Measurements from ENCODE around the gene ASB3.
"Not testable (repeated sequence)": the region's sequence is repeated elsewhere in the genome, so short reads cannot be mapped to it uniquely, and the experiment has no call there.

The ASB3 gene

DNA sequence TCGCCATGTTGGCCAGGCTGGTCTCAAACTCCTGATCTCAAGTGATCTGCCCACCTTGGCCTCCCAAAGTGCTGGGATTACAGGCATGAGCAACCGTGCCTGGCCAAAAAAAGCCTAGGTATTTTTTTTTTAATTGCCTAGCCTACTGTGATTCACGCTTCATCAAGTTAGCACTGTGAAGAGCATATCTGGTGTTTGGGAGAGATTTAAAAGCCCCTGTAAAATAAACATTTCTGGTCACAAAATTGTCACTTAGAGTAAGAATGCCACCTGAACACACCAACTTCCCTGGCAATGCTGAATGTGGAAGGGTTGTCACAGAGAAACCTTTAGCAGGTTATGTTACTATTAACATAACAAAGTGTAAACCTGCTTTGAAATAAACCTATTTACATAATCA, 58.8 kb downstream of the ASB3 start:
- no peak for DNase-seq

- no peak for DNase-seq
Measured at GRCh38 chr2:53725662-53726061, 61.1 kb downstream of the ASB3 start.

- no peak for DNase-seq
Measured at GRCh38 chr2:53724536-53724935, 62.2 kb downstream of the ASB3 start.

GRCh38 chr2:53720944-53721343, 65.8 kb downstream of the ASB3 start:
- DNase-seq = not testable (repeated sequence)

- no peak for DNase-seq
Measured at GRCh38 chr2:53715568-53715967, 71.2 kb downstream of the ASB3 start.

GRCh38 chr2:53711271-53711780, 75.4 kb downstream of the ASB3 start:
- no peak for DNase-seq

DNA sequence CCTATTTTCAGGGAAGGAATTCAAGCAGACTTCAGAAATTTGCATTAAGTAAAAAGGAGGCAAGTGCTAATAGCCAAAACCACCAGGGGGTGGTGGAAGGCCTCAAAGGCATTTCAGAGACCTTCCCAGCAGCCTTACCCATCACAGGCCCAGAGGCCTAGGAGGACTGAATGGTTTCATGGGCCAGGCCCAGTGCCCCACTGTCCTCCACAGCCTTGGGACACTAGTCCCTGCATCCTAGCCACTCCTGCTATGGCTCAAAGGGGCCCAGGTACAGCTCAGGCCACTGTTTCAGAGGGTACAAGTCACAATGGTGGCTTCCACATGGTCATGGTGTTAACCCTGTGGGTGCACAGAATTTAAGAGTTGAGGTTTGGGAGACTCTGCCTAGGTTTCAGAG, 77.8 kb downstream of the ASB3 start:
- no peak for DNase-seq

GRCh38 chr2:53701221-53701620, 85.5 kb downstream of the ASB3 start:
- DNase-seq = no peak

DNA sequence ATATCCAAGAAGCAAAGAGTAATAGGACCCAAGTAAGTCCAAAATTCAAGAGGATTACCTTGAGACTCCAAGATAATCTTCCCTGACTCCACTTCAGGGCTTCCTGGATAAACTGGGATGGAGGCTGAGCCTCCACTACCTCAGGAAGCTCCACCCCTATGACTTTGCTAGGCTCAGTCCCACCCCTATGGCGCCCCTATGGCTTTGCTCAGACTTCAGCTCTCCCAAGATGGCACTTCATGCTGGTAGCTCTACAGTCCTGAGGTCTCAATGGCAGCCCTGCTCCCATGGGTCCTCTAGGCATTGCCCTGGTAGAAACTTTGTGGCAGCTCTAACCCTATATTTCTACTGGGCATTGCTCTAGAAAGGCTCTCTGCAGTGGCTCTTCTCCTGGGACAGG, 89.1 kb downstream of the ASB3 start:
- DNase-seq = no peak

DNA sequence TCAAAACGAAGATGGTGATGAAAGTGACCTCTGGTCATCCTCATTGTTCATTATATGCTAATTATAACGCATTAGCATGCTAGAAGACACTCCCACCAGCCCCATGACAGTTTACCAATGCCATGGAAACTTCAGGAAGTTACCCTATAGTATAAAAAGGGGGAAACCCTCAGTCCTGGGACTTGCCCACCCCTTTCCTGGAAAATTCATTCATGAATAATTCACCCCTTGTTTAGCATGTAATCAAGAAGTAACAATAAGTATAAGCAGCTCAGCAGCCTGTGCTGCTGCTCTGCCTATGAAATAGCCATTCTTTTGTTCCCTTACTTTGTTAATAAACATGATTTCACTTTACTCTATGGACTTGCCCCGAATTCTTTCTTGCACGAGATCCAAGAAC, 89.7 kb downstream of the ASB3 start:
- no peak for DNase-seq

- DNase-seq = no peak
Measured at GRCh38 chr2:53695575-53695974, 91.2 kb downstream of the ASB3 start.

- no peak for DNase-seq
Measured at GRCh38 chr2:53694096-53694771, 92.5 kb downstream of the ASB3 start.

GRCh38 chr2:53690876-53691275, 95.9 kb downstream of the ASB3 start:
- no peak for DNase-seq

GRCh38 chr2:53672881-53673522, 113.8 kb downstream of the ASB3 start:
- DNase-seq = no peak

- no peak for DNase-seq
Measured at GRCh38 chr2:53670331-53670730, 116.4 kb downstream of the ASB3 start.

DNA sequence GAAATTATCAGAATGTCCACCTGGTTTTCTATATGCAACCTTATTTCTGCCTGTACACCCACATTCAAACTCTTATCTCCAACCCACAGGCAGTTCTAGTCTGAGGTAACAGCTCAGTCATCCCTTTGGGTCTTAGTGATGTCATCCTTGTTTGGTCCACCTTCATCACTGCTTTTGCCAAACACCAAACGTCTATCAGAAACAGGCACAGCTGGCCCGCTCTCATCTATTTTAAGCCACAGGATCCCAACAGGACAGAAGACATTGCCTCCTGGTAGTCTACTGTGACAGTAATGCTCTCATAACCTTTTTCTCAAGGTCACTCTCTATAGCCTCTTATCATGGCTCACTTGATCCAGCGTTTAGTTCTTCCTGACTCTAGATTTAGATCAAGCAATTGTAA, 118.1 kb downstream of the ASB3 start:
- no peak for DNase-seq

GRCh38 chr2:53667130-53667529, 119.6 kb downstream of the ASB3 start:
- DNase-seq = not testable (repeated sequence)

DNA sequence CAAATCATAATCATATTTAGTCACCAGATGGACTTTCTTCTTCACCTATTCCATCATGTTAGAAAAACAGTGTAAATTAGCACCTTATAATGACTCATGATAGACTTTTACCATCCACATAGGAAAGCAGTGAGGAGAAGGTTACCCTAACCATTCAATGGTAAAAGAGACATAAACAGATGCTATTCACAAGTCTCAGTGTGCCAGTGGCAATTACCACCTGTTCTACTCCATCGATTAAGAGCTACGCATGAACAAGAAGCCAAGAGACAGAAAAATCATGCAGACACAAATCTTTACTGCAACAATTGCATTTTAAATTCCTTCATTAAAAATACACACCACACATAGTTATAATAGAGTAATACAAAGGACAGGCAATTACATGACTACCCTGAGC, 125.9 kb downstream of the ASB3 start:
- no peak for DNase-seq

DNA sequence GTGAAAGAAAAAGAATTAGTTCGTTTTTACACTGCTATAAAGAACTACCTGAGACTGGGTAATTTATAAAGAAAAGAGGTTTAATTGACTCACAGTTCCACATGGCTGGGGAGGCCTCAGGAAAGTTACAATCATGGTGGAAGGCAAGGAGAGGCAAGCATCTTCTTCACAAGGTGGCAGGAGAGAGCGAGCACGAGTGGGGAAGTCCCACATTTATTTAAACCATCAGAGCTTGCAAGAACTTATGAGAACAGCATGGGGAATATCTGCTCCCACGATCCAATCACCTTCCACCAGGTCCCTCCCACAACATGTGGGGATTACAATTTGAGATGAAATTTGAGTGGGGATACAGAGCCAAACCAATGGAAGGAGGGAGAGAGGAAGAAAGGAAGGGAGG, 128.3 kb downstream of the ASB3 start:
- not testable (repeated sequence) for DNase-seq

- no peak for DNase-seq
Measured at GRCh38 chr2:53655256-53655655, 131.5 kb downstream of the ASB3 start.

DNA sequence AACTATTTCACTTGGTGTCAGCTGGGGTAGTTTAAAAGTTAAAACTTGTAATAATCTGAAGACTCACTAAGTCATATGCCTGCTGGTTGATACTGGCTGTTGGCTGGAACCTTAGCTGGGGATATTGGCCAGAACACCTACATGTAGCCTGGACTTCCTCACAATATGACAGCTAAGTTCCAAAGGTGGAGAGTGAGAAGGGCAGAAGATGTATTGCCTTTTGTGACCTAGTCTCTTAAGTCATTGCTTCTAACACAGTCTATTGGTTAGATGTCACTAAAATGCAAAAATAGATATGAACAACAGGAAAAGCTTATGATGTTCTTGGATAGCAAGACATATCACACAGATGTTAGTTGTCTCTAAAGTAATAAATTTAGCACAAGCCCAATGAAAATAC, 132.4 kb downstream of the ASB3 start:
- DNase-seq = no peak

GRCh38 chr2:53652131-53652530, 134.6 kb downstream of the ASB3 start:
- no peak for DNase-seq

GRCh38 chr2:53646788-53647187, 140.0 kb downstream of the ASB3 start:
- DNase-seq = no peak

DNA sequence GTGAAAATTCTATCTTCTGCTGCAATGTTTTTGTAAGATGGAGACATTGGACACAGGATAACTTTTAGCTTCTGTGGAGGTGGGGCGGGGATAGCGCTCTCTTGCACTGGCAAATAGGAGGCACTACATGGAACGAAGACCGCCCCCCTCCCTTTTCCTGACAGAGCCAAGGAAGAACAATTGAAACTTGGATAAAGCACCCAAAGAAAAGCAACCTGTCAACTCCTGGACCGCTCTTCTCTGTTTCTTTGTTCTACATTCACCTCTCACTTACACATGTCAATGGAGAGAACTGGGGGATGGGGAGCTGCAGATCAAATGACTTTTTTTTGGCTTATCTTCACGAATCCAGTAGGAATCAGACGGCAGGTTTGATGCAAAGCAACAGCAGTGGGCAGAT, 145.5 kb downstream of the ASB3 start:
- DNase-seq = no peak

DNA sequence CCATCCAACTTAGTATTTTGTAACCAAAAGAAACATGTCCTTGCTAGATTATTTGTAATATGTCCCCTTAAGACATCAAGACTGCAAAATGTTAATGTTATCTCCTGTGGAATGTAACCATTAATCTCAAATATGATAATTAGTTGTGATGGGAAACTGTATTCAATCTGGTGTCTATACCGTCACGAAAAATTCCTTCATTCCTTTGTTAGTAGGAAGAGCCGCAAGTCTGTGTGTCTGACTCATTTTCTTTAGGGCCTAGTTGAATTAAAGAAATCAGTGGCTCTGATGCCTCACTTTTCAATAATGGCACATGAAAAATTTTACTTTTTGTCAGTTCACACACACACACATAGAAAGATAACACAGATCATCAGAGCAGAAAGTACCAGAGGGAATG, 146.3 kb downstream of the ASB3 start:
- DNase-seq = no peak

Measured in NCI-H748 treated with DMSO at 0.1 percent for 48 hours (cell line).